Right lobe of liver (tissue), 4 donors: ENCODE results near the gene POMT2.

ENCODE experiments used
- POLR2A ChIP-seq: fragments of 450-650 bp; IDR thresholded peaks from one replicate; pipeline ENCODE4 v1.6.1; 2017; ENCODE audit warnings: antibody characterized with exemption, mild to moderate bottlenecking
- TF ChIP-seq, protein P1 (sequence below), 4 donors: fragments of 200-600 bp in 3 of 4; fragments of 450-650 bp in 1 of 4; IDR thresholded peaks; one replicate each; pipeline versions ENCODE4 v1.5.1 to v1.8.0; 2016 to 2022; ENCODE audit warnings: antibody characterized with exemption in 4 of 4, mild to moderate bottlenecking in 2 of 4
- donor health status: DM: no; HTN: no; CAD: no.
- donor health status: DM: no; HTN: no; CAD: no.
- donor health status: DM: no; HTN: yes; CAD: no.

DNA sequence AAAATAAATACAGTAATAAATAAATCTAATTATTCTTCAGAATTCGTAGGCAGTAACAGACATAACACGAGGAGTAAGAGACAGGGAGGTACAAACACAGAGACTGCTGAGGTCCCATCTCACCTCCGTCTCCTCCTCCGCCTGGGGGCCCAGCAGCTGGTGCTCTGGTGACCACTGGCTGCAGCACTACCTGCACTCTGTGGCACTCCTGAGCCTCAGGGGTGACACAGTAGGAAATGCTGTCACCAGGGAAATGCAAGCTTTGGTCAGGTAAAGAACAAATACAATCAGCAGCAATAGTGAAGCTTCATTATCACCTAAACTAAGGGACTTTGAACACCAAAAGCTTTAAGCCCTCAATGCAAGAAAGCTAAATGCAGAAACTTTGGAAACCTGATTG is 19.7 kb upstream of the POMT2 start:
- TF ChIP-seq, protein P1, sequence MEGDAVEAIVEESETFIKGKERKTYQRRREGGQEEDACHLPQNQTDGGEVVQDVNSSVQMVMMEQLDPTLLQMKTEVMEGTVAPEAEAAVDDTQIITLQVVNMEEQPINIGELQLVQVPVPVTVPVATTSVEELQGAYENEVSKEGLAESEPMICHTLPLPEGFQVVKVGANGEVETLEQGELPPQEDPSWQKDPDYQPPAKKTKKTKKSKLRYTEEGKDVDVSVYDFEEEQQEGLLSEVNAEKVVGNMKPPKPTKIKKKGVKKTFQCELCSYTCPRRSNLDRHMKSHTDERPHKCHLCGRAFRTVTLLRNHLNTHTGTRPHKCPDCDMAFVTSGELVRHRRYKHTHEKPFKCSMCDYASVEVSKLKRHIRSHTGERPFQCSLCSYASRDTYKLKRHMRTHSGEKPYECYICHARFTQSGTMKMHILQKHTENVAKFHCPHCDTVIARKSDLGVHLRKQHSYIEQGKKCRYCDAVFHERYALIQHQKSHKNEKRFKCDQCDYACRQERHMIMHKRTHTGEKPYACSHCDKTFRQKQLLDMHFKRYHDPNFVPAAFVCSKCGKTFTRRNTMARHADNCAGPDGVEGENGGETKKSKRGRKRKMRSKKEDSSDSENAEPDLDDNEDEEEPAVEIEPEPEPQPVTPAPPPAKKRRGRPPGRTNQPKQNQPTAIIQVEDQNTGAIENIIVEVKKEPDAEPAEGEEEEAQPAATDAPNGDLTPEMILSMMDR (IDR thresholded peaks at IDR 0.05) = no peak
- TF ChIP-seq POLR2A = no peak
